GM19463 (cell line): Measurements from ENCODE around the gene RAD51.

Experiments used
- ATAC-seq: cut with Tn5 transposase; IDR thresholded peaks from one replicate; pipeline ENCODE4 v1.9.1; 2021; ENCODE audit warnings: mild to moderate bottlenecking, moderate library complexity; ENCODE audit not compliant: unreplicated experiment

Gene RAD51

GRCh38 chr15:40775740-40776536 is 81.0 kb downstream of the RAD51 start:
- ATAC-seq = no peak

GRCh38 chr15:40776537-40777141 is 81.7 kb downstream of the RAD51 start:
- no peak for ATAC-seq
